GM19099 (cell line): ENCODE results near the gene TRIM28.

Experiments used
- POLR2A ChIP-seq: IDR thresholded peaks from 3 replicates; pipeline ENCODE4 v1.6.1; 2011; ENCODE audit warnings: low read depth; ENCODE audit not compliant: insufficient read length; ENCODE audit errors: extremely low read depth

TRIM28 gene

DNA sequence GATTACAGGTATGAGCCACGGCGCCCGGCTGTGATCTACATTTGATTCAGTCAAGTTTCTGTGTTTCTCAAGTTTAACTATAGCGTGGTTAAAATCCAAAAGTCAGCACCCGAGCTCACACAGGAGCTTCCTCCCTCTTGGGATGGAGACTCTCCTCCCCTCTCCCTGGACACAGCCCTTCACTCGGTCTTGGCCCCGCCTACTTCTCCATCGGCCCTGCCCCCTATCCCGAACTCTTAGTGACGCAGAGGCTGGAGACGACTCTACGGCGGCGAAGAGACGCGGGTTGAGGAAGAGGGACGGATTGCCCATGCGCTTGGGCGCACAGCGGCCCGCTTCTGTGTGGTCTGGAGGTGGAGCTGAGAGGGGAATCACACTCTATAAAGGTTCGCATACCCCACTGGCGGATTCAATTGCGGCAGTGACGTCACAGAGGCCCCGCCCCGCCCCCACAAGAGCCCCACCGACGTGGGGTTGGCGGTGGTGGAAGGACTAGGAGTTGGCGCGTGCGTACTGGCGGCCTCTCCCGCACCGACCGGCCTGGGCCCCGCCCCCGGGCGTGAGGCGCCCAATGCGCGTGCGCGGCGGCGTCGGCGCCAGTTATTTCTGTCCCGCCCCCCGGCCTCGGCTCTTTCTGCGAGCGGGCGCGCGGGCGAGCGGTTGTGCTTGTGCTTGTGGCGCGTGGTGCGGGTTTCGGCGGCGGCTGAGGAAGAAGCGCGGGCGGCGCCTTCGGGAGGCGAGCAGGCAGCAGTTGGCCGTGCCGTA lies at the start of gene TRIM28:
TSS of gene TRIM28 (plus strand) at position 239 of the 765 bp plus-strand sequence. CDS start 694 bp downstream, outside the sequence.
- TF ChIP-seq POLR2A, result peak; percentile 99

DNA sequence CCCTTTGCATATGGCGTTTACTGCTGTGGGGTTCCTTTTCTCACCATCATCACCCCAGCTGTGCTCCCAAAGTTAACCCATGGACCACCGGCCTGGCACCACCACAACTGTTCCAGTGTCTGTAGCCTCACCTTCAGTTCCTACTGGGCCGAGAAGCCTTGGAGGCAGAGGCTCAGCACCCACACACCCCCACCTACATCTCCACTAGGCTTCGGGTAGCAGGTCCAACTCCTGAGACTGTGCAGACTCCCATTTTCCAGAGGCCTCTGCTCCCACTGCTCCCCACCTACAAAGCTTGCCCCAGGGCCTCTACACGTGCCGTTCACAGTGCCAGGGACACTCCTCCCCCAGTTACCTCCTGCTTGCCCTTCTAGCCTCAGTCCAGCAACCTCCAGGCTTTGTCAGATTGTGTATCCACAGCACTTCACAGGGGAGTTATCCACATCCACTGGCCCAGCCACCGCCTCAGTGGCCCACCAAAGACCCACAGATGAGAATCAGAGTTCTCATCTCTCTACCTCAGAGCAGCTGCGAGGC lies 46.2 kb upstream of the TRIM28 start:
- no peak for TF ChIP-seq POLR2A

DNA sequence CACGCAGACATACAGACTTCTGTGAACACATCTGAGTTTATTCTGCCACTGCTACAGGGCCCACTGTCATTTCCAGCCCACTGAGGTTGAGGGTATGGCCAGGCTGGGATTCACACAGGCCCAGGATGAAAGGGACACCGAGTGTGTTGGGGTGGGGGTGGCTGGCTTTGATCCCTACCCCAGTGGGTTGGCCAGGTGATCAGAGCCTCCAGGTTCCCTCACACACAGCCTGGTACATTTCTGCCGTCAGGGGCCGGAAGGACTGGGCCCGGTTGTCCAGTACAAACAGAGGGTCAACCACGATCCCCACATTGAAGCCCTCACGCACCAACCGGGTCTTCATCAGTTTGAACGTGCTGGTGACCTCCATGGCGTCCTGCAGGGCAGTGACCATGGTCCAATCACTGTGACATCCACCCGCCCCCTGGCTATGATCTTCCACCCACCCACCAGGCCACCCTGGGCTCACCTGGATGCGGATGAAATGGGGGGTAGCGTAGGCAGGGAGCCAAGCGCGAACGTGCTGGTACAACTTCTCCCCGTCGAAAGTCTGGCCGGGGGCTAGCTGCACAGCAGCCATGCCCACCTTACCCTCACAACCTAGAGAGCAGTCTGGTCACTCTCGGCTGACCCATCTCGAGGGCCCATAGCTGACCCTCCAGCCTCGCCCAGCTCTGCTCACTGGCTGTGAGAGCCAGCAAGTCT lies 45.4 kb upstream of the TRIM28 start:
- no peak for TF ChIP-seq POLR2A

- TF ChIP-seq POLR2A, result peak; percentile 78
Measured at GRCh38 chr19:58499021-58499927, 44.6 kb upstream of the TRIM28 start.

DNA sequence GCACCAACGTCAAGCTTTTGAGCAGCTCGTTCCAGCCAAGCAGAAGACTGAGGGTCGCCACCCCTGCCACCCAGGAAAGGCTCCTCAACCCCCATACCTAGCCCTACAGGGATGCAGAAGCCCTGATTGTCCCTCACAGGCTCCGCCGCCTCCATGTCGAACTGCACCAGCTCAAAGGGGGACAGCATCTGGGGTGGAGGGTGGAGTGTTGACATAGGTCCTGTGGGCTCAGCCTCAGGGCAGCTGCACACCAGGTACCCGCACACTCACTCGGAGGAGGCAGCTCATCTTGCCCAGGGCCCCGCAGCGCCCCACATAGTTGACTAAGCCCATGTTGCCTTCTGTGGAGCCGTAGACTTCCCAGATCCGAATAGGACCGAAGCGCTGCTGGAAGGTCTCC lies 43.6 kb upstream of the TRIM28 start:
- no peak for TF ChIP-seq POLR2A

- TF ChIP-seq POLR2A, result no peak
Measured at GRCh38 chr19:58509731-58510083, 34.2 kb upstream of the TRIM28 start.

DNA sequence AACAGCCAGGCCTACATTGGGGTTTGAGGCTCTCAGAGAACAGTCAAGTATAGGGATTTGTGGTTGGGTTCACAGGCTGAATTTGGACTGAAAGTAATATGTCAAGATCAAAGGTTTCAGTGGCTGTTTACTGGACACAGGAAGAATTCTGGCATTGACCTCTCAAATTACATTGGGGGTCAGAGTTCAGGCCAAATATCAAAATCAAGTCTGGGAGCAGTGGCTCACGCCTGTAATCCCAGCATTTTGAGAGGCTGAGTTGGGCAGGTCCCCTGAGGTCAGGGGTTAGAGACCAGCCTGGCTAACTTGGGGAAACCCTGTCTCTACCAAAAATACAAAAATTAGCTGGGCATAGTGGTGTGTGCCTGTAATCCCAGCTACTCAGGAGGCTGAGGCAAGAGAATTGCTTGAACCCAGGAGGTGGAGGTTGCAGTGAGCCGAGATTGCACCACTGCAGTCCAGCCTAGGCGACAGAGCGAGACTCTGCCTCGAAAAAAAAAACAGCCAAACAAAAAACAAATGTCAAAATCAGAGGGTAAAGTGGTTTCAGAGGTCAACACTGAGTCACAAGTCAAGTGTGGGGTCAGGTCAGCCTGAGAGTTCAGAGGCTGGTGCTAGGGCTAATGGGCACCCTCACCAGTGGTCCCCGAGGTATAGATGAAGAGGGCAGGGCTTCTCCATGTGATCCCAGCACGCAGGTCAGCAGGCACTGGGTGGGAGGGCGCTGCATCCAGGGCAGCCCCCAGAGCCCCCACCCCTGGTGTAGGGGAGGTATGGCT lies 33.6 kb upstream of the TRIM28 start:
- no peak for TF ChIP-seq POLR2A

DNA sequence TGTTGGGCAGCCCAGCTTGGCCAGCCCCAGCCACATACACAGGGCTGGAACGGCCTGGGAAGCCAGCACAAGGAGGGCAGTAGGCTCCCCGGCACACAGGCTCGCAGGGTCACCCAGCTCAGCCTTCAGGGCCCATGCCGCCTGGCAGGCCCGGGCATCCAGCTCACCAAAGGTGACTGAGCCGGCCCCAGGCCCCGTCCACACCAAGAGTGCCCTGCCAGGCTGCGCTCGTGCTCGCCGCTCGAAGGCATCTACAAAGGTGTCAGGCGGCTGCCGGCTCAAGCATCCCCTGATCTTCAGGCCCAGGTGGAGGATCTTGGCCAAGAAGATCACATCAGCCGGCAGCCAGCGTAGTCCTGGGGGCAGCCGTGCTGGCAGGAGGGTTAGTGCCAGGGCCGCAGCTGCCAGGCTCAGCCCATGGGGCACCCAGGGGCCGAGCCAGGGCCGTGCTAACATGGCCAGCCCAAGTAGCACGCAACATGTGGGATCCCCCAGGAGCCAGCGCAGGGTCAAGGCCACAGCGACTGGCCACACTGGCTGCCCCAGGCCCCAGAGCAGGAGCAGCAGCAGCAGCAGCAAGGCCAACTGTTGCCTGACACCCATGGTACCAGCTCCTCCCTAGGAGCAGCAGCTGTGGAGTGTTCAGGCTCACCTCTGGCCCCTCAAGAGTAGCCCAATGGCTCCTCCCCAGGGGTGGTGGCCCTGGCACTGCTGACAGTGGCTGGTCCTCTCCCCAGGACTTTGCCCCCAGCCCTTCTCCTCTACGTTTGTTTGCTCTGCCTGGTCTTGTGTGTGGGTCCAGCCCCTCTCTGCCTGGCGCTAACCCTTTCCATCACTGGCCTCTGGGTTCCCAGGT lies 32.3 kb upstream of the TRIM28 start, which contains the start of gene SLC27A5:
TSS of gene SLC27A5 (minus strand) at position 640 of the 856 bp plus-strand sequence. CDS start at position 603, 37 bp downstream.
- no peak for TF ChIP-seq POLR2A

DNA sequence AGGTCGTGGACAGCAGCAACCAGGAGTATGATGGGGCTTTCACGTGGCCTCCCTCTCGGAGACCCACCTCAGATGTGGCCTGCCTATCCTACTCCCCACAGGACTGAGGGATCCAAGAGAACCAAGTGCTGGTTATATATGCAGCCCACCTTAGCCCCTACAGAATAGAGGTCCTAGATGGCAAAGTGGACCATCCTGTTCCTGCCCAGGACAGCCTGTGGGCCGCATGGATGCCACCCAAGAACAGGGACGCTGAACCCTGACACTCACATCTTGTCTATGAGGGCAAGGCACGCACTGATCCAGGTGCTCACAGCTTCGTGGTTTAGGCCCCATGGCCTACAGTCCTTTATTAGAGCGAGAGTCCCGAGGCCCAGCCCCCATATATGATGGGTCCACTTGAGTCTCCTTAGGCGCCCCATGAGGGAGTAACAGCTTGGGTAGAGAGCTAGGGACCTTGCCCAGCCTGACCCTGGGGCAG lies 30.6 kb upstream of the TRIM28 start:
- no peak for TF ChIP-seq POLR2A

DNA sequence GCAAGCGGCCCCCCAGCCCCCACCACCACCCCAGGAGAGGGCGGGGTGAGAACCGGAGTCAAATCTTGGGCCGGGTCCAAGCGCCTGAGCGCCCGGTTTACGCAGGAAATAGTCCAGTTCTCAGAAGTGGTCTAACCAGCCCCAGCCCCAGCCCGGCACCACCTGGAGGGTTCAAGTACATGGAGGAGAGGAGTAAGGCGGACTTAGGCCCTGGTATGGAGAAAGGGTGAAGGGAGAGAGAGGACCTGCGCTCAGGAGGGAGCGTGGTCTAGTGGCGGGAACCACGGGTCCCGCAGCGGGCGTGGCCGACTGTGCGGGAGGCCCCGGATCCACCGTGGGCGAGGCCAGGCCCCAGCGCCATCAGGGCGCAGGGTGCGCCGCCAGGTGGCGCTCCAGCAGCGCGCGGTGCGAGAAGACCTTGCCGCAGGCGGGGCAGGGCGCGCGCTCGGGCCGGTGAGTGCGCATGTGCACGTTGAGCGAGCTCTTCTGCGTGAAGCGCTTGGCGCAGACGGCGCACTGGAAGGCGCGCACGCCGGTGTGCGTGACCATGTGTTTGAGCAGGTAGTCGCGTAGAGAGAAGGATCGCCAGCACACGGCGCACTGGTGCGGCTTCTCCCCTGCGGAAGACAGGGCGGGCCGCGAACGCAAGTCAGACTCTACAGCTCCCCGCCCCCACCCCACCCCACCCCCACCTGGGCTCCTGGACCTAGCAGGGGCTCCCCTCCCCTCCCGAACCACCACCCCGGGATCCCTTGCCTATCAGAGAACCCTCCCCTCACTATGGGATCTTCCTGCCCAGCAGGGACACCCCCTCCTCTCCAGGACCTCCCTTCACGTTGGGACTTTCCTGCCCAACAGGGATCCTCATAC lies 29.9 kb upstream of the TRIM28 start:
- TF ChIP-seq POLR2A, result peak; percentile 85

GRCh38 chr19:58514564-58515022 lies 29.3 kb upstream of the TRIM28 start:
- no peak for TF ChIP-seq POLR2A

DNA sequence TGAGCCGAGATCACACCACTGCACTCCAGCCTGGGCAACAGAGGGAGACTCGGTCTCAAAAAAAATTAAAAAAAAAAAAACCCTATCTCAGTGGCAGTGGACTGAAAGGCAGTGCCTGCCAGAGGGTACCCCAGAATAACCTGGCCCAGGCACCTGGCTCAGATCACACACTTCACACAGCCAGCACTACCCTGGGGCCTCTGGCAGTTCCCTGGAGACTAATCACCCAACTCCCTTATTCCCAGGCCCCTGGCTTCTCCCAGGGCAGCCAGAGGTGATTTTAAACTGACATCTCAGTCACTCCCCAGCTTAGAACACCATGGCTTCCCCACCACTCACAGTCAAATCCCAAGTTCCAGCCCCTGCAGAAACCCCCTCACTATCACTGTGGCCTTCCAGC lies 28.6 kb upstream of the TRIM28 start:
- TF ChIP-seq POLR2A, result no peak
